Uterus (tissue), 2 donors: Measurements from ENCODE around the gene PDCD1.
"Not testable (repeated sequence)": the region's sequence is repeated elsewhere in the genome, so short reads cannot be mapped to it uniquely, and the experiment has no call there.

Experiments
- CTCF ChIP-seq, 4 experiments: fragments of 200-600 bp in 2 of 4; fragments of 450-650 bp in 2 of 4; sonication (generic) in 2 of 4; IDR thresholded peaks; one replicate each; pipeline ENCODE4 v1.5.1; 2016 to 2019; ENCODE audit warnings: antibody characterized with exemption in 4 of 4, mild to moderate bottlenecking in 2 of 4, moderate library complexity in 1 of 4
- POLR2A ChIP-seq, 2 donors: fragments of 450-650 bp; IDR thresholded peaks; one replicate each; pipeline ENCODE4 v1.6.1; 2016; ENCODE audit warnings: antibody characterized with exemption in 2 of 2, mild to moderate bottlenecking in 1 of 2, moderate library complexity in 1 of 2

- TF ChIP-seq CTCF, POLR2A (IDR thresholded peaks at IDR 0.05): not testable (repeated sequence)
Measured at GRCh38 chr2:241906378-241906770, 47.7 kb upstream of the PDCD1 start.
